ENCODE results near the gene TP53RK.

The TP53RK gene

DNA sequence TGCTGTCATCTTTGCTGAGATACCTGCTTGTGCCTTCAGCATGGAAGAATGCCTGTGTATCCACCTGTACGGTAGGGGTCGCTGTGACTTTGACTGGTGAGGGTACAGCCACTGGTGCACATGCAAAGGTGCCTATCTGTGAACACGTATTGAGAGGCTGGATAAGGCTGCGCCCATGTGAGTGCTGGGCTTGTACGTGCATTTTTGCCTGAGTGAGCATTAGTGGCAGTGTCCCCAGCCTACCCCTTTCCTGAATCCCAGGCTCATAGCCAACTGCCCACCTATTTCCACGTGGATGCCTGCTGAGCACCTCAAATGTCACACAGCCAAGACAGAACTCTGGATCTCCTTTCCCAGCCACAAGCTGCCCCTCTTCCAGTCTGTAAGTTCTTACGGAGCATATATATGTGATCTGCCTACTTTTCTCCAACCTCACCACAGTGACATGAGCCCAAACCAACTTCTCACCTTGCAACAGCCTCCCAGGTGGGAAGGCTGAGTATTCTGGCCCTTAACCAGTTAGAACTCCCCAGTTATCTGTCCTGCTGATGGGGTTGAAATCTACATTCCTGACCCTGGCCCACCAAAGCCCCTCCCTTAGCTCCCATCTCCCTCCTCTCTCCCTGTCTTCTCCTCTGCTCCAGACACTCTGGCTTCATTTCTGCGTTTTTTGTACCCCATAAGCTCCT is 19.1 kb upstream of the TP53RK start:
- no peak overlapping the region for H3K4me2 ChIP-seq
- peaks cover 23% of the 10 kb centered on the region for H3K9me3 ChIP-seq
- no peak overlapping the region for H3K9ac ChIP-seq
- peaks cover 19% of the 10 kb centered on the region for H3K4me1 ChIP-seq
- no peak overlapping the region for H3K4me3 ChIP-seq
- H4K20me1 ChIP-seq = no peaks in the 10 kb centered on the region
- H3K36me3 ChIP-seq = no peaks in the 10 kb centered on the region
- no peak for TF ChIP-seq Cebpa-rat (IDR thresholded peaks at IDR 0.05)
- H3K27me3 ChIP-seq = peaks cover 36% of the 10 kb centered on the region
- no peak overlapping the region for H3K27ac ChIP-seq

DNA sequence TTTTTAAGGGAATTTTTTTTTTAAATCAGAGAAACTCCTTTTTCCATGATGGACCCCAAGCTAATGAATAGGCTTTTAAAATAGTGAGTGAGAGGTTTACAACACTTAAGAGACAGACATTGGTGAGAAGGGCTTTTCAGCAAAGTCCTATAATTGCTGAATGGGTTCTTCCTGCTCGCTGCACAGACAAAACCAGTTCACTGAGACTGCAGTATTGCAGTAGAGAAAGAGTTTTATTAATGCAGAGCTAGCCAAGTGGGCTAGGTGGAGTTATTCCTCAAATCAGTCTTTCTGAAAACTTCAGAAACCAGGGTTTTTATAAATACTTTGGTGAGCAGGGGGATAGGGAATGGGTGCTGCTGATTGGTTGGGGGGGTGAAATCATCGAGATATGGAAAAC is 17.0 kb upstream of the TP53RK start:
- H3K36me3 ChIP-seq = no peaks in the 10 kb centered on the region
- no peak overlapping the region for H3K27ac ChIP-seq
- TF ChIP-seq Cebpa-rat (IDR thresholded peaks at IDR 0.05) = no peak
- H3K9me3 ChIP-seq = peaks cover 23% of the 10 kb centered on the region
- peaks cover 33% of the 10 kb centered on the region for H3K27me3 ChIP-seq
- H3K4me2 ChIP-seq = no peak overlapping the region
- peaks cover 19% of the 10 kb centered on the region for H3K4me1 ChIP-seq
- no peak overlapping the region for H3K9ac ChIP-seq
- no peak overlapping the region for H3K4me3 ChIP-seq
- no peaks in the 10 kb centered on the region for H4K20me1 ChIP-seq

DNA sequence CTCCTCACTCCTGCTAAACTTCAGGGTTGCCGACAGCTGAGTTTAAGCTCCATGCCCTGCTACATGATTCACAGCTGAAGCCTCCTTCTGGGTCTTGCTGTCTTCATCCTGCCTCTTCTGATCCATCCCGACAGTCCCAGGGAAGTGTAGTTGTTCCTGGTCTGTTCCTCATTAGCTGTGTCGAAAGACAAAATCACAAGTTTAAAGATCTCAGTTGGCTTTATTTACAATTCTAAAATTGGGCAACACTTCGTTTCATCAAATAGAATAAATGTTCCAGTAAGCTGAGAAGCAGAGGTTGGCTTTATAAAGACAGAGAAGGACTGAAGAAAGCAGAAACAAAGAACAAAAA is 16.1 kb upstream of the TP53RK start:
- no peak for TF ChIP-seq Cebpa-rat (IDR thresholded peaks at IDR 0.05)

DNA sequence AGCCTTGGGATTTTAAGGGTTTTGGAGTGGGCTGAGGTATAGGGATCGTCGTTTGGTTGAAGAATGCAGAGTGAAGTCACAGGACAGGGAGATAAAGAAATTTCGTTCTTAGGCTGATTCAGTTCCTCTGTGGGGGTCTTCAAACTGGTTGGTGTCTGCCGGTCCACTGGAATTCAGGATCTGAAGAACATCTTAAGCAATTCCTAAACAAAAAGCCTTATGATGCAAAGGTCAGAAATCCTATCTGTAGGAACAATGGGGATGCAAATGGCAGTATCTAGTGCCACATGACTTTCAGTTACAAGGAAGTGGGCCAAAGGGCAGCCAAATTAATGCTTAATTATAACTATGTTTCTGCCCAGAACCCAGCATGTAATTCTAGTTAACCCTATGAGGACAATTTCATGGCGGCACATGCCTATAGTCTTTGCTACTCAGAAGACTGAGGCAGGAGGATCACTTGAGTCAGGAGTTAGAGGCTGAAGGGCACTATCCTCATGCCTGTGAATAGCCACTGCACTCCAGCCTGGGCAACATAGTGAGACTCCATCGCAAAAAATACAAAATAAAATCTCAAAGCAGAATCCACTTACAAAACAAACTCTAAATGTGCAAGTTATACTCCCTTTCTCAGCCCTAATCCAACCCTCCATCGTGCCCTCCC is 15.6 kb upstream of the TP53RK start:
- Histone ChIP-seq H3K4me3 (no peak overlapping the region), H3K4me1 (peaks cover 8% of the 10 kb centered on the region; the same call in 1 of the 2 replicates), H3K36me3 (no peaks in the 10 kb centered on the region), H3K9ac (no peak overlapping the region), H4K20me1 (no peaks in the 10 kb centered on the region), H3K27ac (no peak overlapping the region), H3K4me2 (no peak overlapping the region), H3K9me3 (peaks cover 23% of the 10 kb centered on the region), H3K27me3 (peaks cover 19% of the 10 kb centered on the region)
- TF ChIP-seq Cebpa-rat (IDR thresholded peaks at IDR 0.05) = no peak

More for the DNA sequence above, 16.1 kb upstream of the TP53RK start:
- Histone ChIP-seq H3K4me3 (no peak overlapping the region), H3K4me1 (peaks cover 13% of the 10 kb centered on the region), H4K20me1 (no peaks in the 10 kb centered on the region), H3K27me3 (peaks cover 24% of the 10 kb centered on the region), H3K27ac (no peak overlapping the region), H3K4me2 (no peak overlapping the region), H3K36me3 (no peaks in the 10 kb centered on the region), H3K9me3 (peaks cover 23% of the 10 kb centered on the region), H3K9ac (no peak overlapping the region)

DNA sequence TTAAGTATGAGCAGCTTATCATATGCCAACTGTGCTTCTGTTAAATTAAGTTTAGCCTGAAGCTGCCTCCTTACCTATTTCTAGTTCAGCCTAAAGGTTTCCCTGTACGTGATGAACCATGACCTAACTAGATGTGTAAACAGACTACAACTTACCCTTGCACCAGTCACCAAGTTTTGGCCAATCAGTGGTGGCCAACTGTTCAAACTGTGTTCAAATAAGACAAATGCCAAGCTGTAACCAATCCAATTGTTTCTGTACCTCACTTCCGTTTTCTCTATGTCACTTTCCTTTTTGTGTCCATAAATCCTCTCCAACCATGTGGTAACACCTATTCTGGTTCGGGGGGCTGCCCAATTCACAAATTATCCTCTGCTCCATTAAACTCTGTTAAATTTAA is 14.2 kb upstream of the TP53RK start:
- no peak overlapping the region for H3K4me3 ChIP-seq
- no peak for TF ChIP-seq Cebpa-rat (IDR thresholded peaks at IDR 0.05)
- no peak overlapping the region for H3K9ac ChIP-seq
- no peaks in the 10 kb centered on the region for H4K20me1 ChIP-seq
- H3K4me2 ChIP-seq = no peak overlapping the region
- peaks cover under 1% of the 10 kb centered on the region; the same call in 1 of the 2 replicates for H3K4me1 ChIP-seq
- H3K36me3 ChIP-seq = no peaks in the 10 kb centered on the region
- peaks cover 35% of the 10 kb centered on the region for H3K9me3 ChIP-seq
- H3K27ac ChIP-seq = no peak overlapping the region
- H3K27me3 ChIP-seq = peaks cover 5% of the 10 kb centered on the region; the same call in 1 of the 2 replicates

DNA sequence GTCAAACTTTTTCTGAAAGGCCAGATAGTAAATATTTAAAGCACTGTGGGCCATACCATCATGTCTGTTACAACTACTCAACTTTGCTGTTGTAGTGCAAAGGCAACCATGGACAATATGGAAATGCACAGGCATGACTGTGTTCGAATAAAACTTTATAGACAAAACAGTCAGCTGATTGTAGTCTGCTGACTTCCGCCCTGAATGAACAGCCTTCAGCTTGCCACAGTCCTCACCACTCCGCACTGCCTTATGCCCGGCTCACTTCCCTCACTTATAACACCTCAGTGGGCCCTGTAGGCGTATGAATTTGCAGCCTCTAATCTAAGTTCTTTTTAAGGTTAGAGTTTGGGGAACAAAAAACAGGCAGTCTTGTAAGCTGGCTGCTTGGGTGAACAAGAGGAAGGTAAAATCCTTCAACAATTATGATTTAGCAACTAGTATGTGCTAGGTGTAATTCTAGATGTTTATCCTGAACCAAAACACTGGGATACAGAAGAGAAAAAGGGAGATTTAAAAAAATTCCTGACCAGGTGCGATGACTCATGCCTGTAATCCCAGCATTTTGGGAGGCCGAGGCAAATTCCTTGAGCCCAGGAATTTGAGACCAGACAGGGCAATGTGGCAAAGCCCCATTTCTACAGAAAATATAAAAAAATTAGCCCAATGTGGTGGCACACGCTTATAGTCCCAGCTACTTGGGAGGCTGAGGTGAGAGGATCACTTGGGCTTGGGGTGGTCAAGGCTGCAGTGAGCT is 13.4 kb upstream of the TP53RK start:
- no peak overlapping the region for H3K27ac ChIP-seq
- H3K27me3 ChIP-seq = no peaks in the 10 kb centered on the region
- no peak overlapping the region for H3K9ac ChIP-seq
- peaks cover 39% of the 10 kb centered on the region for H3K9me3 ChIP-seq
- H3K4me2 ChIP-seq = no peak overlapping the region
- H3K36me3 ChIP-seq = no peaks in the 10 kb centered on the region
- no peak overlapping the region for H3K4me3 ChIP-seq
- peaks cover 9% of the 10 kb centered on the region for H3K4me1 ChIP-seq
- TF ChIP-seq Cebpa-rat (IDR thresholded peaks at IDR 0.05) = no peak
- H4K20me1 ChIP-seq = no peaks in the 10 kb centered on the region

DNA sequence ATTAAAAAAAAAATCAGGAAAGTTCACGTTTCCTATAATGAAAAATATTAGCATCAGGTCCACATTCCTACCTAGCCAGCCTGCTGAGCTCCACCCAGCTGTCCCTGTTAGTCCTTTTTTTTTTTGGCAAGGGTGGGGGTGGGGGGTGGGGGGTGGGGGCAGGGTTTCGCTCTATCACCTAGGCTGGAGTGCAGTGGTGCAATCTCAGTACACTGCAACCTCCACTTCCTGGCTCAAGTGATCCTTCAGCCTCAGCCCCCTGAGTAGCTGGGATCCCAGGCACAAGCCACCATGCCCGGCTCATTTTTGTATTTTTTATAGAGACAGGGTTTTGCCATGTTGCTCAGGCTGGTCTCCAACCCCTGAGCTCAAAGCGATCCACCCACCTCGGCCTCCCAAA is 12.7 kb upstream of the TP53RK start:
- no peak overlapping the region for H3K4me3 ChIP-seq
- peaks cover 15% of the 10 kb centered on the region for H3K4me1 ChIP-seq
- H3K36me3 ChIP-seq = no peaks in the 10 kb centered on the region
- H3K27ac ChIP-seq = no peak overlapping the region
- H3K27me3 ChIP-seq = no peaks in the 10 kb centered on the region
- no peak overlapping the region for H3K4me2 ChIP-seq
- H3K9ac ChIP-seq = no peak overlapping the region
- H3K9me3 ChIP-seq = peaks cover 33% of the 10 kb centered on the region
- no peaks in the 10 kb centered on the region for H4K20me1 ChIP-seq
- no peak for TF ChIP-seq Cebpa-rat (IDR thresholded peaks at IDR 0.05)

DNA sequence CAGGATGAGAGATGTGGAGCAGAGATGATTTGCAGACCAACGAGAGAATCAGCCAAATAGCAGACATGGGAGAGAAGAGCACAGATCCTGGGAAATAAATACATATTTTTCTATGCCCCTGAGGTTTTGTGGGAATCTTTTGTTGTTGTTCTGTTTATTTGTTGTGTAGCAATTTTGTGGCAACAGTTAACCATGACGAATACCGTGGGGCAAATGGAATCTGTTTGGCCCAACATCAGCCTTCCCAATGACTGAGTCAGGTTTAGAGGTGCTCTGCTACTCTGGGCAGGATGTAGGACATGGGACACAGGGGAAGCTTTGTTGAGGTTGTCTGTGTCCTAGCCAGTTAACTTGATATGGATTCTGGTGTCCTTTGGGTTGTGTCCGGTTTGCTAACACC is 12.3 kb upstream of the TP53RK start:
- Histone ChIP-seq H3K27ac (no peak overlapping the region), H3K4me3 (no peak overlapping the region), H3K36me3 (no peaks in the 10 kb centered on the region), H3K9ac (no peak overlapping the region), H3K9me3 (peaks cover 29% of the 10 kb centered on the region), H3K4me1 (peaks cover 19% of the 10 kb centered on the region), H4K20me1 (no peaks in the 10 kb centered on the region), H3K27me3 (no peaks in the 10 kb centered on the region), H3K4me2 (no peak overlapping the region)
- TF ChIP-seq Cebpa-rat (IDR thresholded peaks at IDR 0.05) = no peak

DNA sequence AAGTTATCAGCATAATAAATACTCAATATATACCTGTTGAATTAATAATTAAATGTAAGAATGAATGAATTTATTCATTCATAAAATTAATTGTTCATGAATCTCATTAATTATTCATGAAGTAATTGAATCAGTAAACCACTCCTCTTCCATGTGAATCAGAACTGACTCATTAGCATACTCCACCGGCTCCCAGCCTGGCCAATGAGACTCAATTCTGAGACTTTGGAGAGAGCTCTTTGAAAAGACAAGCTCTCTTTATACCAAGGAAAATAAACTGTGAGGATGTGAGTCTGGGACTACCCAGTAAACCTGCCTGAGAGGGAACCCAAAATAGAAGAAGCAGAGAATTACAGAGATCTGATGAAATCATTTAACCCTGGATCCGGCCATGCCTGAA is 11.8 kb upstream of the TP53RK start:
- no peak for TF ChIP-seq Cebpa-rat (IDR thresholded peaks at IDR 0.05)
- Histone ChIP-seq H3K4me2 (no peak overlapping the region), H4K20me1 (no peaks in the 10 kb centered on the region), H3K27ac (no peak overlapping the region), H3K27me3 (no peaks in the 10 kb centered on the region), H3K4me3 (no peak overlapping the region), H3K4me1 (peaks cover 24% of the 10 kb centered on the region), H3K36me3 (no peaks in the 10 kb centered on the region), H3K9ac (no peak overlapping the region), H3K9me3 (peaks cover 24% of the 10 kb centered on the region)

DNA sequence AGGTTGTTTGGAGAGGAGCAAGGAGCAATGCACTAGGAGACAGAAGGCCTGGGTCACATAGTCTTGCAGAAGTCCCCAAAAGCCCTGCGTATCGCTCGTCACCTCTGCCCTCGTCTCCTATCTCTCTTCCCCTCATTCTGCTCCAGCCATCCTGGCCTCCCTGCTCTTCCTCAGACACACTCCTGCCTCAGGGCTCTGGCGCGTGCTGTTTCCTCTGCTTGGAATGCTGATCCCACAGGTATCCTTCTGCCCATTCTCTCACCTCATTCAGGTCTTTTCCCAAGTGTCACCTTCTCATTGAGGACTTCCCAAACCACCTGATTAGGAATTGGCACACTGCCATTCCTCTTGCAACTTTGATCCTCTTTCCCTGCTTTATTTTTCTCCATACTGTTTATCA is 11.2 kb upstream of the TP53RK start:
- no peak overlapping the region for H3K9ac ChIP-seq
- no peak overlapping the region for H3K4me3 ChIP-seq

More for the DNA sequence above, 11.2 kb upstream of the TP53RK start:
- H3K36me3 ChIP-seq = no peaks in the 10 kb centered on the region
- H3K27ac ChIP-seq = no peak overlapping the region
- no peak overlapping the region for H3K4me2 ChIP-seq
- H3K27me3 ChIP-seq = no peaks in the 10 kb centered on the region
- no peak for TF ChIP-seq Cebpa-rat (IDR thresholded peaks at IDR 0.05)
- peaks cover 30% of the 10 kb centered on the region for H3K4me1 ChIP-seq
- no peaks in the 10 kb centered on the region for H4K20me1 ChIP-seq
- H3K9me3 ChIP-seq = peaks cover 19% of the 10 kb centered on the region

Data from BLaER1 (cell line).